Adrenal gland (tissue), 12 donors: ENCODE data around the gene FHDC1. TPM values are rescaled to one million over a fixed set of nuclear protein-coding genes. Genes with fewer than 3 reads are reported as not detected.

ENCODE experiments used
- DNase-seq, 7 donors: peaks; one replicate each; pipeline ENCODE4 v3.0.0-alpha.2; 2019 to 2020
- H3K27ac ChIP-seq, 5 donors: fragments of 200-600 bp; sonication (generic) in 4 of 5; 1 replicate in 3 of 5; 2 replicates in 2 of 5; pipeline versions ENCODE4 v1.5.1 to v1.8.0; 2016 to 2020; ENCODE audit warnings: mild to moderate bottlenecking in 1 of 5
- H3K27me3 ChIP-seq: fragments of 200-600 bp; 2 replicates; pipeline ENCODE4 v1.8.0; 2021
- H3K36me3 ChIP-seq, 2 donors: fragments of 200-600 bp; replicated peaks in 1 of 2; 1 replicate in 1 of 2; 2 replicates in 1 of 2; pipeline versions ENCODE4 v1.5.1 to v1.8.0; 2018 to 2022
- H3K4me1 ChIP-seq, 2 donors: fragments of 200-600 bp; replicated peaks in 1 of 2; 1 replicate in 1 of 2; 2 replicates in 1 of 2; pipeline versions ENCODE4 v1.5.1 to v1.8.0; 2018 to 2021
- H3K4me3 ChIP-seq, 4 donors: fragments of 200-600 bp; sonication (generic) in 3 of 4; one replicate each; pipeline ENCODE4 v1.5.1; 2016 to 2018
- H3K9me3 ChIP-seq, 3 donors: fragments of 200-600 bp; sonication (generic) in 1 of 3; replicated peaks in 1 of 3; 1 replicate in 2 of 3; 2 replicates in 1 of 3; pipeline versions ENCODE4 v1.5.1 to v1.8.0; 2016 to 2021
- CTCF ChIP-seq, 6 experiments: fragments of 450-650 bp in 4 of 6; fragments of 200-600 bp in 2 of 6; sonication (generic) in 1 of 6; IDR thresholded peaks; 1 replicate in 5 of 6; 2 replicates in 1 of 6; pipeline versions ENCODE4 v1.5.1 to v1.8.0; 2016 to 2021; ENCODE audit warnings: antibody characterized with exemption in 6 of 6, mild to moderate bottlenecking in 2 of 6, moderate library complexity in 1 of 6
- POLR2A ChIP-seq, 2 donors: fragments of 450-650 bp; IDR thresholded peaks; one replicate each; pipeline ENCODE4 v1.6.1; 2017; ENCODE audit warnings: antibody characterized with exemption in 2 of 2, mild to moderate bottlenecking in 2 of 2, moderate library complexity in 1 of 2
- WGBS, 4 donors: extraction: QIAGEN DNeasy Blood & Tissue Kit in 2 of 4; methylation state at CpG; one replicate each; pipeline versions ENCODE4 v1.1.5 to v1.1.7; 2013 to 2017; 5-methylcytosine and 5-hydroxymethylcytosine counted together
- intact Hi-C, 2 donors: fragments of 100-400 bp; cut with DNase I; formaldehyde crosslinking; loops; one replicate each; pipeline versions ENCODE4 v1.14.1 to v1.15.0; 2022 to 2023
- polyA plus RNA-seq, 3 donors: library from polyadenylated mRNA; stranded (reverse); fragments of 200-250 nt in 2 of 3; fragments of 350-450 nt in 1 of 3; fragmentation: Illumina TruSeq in 1 of 3; extraction: RNeasy Lipid Tissue Mini Kit (QIAGEN cat#74804) in 1 of 3; gene quantifications; one replicate each; pipeline ENCODE4 v1.2.3, GENCODE V29; 2013 to 2014
- total RNA-seq, 9 donors: library from RNA; depleted of rRNA in 4 of 9; stranded (reverse); fragments of >200 nt in 4 of 9; fragments of 120-200 nt in 1 of 9; fragmentation: NEBNext Ultra II Directional in 1 of 9; extraction: Animal tissue kit (Norgen Biotek cat#: 25700) in 1 of 9; gene quantifications; one replicate each; pipeline versions ENCODE4 v1.1.0 to v1.2.4, GENCODE V29; 2013 to 2023
- donor health status: healthy with polysubstance abuse.
- donor health status: Bipolar disorder and iron deficiency.
- donor health status: DM: yes; HTN: yes; CAD: no.
- donor health status: DM: no; HTN: no; CAD: no.
- donor health status: DM: no; HTN: no; CAD: no.
- donor health status: DM: yes; HTN: yes; CAD: no.

Gene FHDC1
- total and polyA plus RNA-seq, 12 donors = 0.09 to 1.2 (median 0.36) TPM

DNA sequence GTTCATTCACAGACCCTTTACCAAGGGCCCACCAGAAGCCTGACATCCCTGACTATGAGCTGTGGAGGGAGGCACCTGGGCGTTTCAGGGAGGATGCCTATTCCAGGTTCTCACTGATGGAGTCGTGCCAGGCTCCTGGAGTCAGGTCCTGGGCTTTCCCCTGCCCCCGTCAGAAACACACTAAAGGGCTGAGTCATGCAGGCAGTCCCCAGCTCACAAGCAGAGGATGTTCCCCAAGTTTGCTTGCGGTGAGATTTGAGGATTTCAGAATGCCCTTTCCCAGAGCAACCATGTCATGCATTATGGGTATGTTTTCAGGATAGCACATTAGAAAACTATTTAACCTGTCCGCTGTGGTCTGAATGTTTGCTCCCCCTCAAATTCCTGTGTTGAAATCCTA lies 45.2 kb downstream of the FHDC1 start:
- DNase-seq = no peak
- Histone ChIP-seq H3K27ac (no peak overlapping the region), H3K27me3 (no peaks in the 10 kb centered on the region), H3K4me1 (no peaks in the 10 kb centered on the region), H3K9me3 (no peaks in the 10 kb centered on the region), H3K36me3 (no peaks in the 10 kb centered on the region), H3K4me3 (no peak overlapping the region)
- TF ChIP-seq POLR2A (IDR thresholded peaks at IDR 0.05) (no peak), CTCF (IDR thresholded peaks at IDR 0.05) (no peak)
- WGBS, 4 donors = 68 to 88% (median 76%) methylated on average over 4 to 5 of the region's 5 CpGs
- intact Hi-C loops = no loop called here

DNA sequence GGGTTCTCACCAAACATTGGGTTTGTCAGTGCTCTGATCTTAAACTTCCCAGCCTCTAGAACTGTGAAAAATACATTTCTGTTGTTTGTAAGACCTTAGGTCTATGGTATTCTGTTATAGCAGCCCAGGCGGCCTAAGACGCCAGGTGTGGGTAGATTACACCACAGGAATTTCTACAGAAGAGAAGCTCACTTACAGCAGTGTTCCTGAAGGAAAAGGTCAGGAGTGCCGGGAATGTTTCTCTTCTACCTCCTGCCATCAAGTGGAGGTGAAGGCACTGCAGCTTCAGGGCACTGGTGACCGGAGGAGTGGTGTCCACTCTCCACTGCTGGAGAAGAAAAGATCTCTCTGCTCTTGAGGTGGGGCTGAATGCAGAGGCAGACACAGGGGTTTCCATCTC lies 45.7 kb downstream of the FHDC1 start:
- DNase-seq = no peak
- intact Hi-C loops = no loop called here
- 74 to 88% (median 81%) methylated on average over 4 of the region's 4 CpGs for WGBS, 4 donors
- H3K36me3 ChIP-seq = no peaks in the 10 kb centered on the region
- H3K9me3 ChIP-seq = no peaks in the 10 kb centered on the region
- H3K27me3 ChIP-seq = no peaks in the 10 kb centered on the region
- TF ChIP-seq POLR2A (IDR thresholded peaks at IDR 0.05) (no peak), CTCF (IDR thresholded peaks at IDR 0.05) (no peak)
- no peak overlapping the region for H3K4me3 ChIP-seq
- H3K4me1 ChIP-seq = no peaks in the 10 kb centered on the region
- no peak overlapping the region for H3K27ac ChIP-seq

- 48 to 76% (median 53%) methylated on average over 3 to 7 of the region's 7 CpGs for WGBS, 4 donors
- no peak overlapping the region for H3K4me3 ChIP-seq
- no peaks in the 10 kb centered on the region for H3K36me3 ChIP-seq
- no peaks in the 10 kb centered on the region for H3K9me3 ChIP-seq
- H3K4me1 ChIP-seq = no peaks in the 10 kb centered on the region
- TF ChIP-seq POLR2A (IDR thresholded peaks at IDR 0.05) (no peak), CTCF (IDR thresholded peaks at IDR 0.05) (no peak)
- no peak overlapping the region for H3K27ac ChIP-seq
- no peak for DNase-seq
- H3K27me3 ChIP-seq = no peaks in the 10 kb centered on the region
- intact Hi-C loops = no loop called here
Observed at GRCh38 chr4:152983221-152983620, 47.1 kb downstream of the FHDC1 start.

DNA sequence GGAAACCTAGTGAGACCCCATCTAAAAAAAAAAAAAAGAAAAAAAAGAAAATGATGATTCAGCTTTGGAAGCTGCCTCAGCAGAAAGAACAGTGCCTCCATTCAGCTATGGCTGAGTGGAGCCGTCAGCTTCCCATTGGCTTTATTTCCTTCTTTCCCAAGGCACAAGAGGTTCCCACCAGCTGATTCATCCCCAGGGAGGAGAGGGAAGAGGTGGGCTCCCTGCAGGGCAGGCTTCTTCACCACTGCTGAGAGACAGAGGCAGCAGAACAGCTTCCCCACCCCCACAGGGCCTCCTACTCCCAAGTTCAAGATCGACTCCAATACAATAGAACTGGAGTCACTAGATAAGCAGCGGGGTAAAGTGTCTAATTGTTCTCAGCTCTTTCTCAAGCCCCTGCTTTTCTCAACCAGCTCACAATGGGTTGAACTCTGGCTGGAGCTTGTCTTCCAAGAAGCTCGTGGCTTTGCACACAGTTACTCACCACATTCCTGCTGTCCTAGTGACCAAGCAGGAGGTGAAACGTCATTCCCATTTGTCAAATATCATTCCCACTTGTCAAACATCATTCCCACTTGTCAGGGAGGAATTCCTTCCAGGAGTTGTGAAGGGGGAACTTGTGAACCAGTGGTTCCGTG lies 47.8 kb downstream of the FHDC1 start:
- WGBS, 4 donors = 71 to 78% (median 75%) methylated on average over 6 of the region's 6 CpGs
- no peak overlapping the region for H3K4me3 ChIP-seq
- H3K27me3 ChIP-seq = no peaks in the 10 kb centered on the region
- H3K4me1 ChIP-seq = no peaks in the 10 kb centered on the region
- H3K27ac ChIP-seq = no peak overlapping the region
- H3K9me3 ChIP-seq = no peaks in the 10 kb centered on the region
- DNase-seq = no peak
- TF ChIP-seq POLR2A (IDR thresholded peaks at IDR 0.05) (no peak), CTCF (IDR thresholded peaks at IDR 0.05) (no peak)
- intact Hi-C loops = no loop called here
- H3K36me3 ChIP-seq = no peaks in the 10 kb centered on the region
